ENCODE data around the gene ADAMTS2. TPM values are rescaled to one million over a fixed set of nuclear protein-coding genes. Genes with fewer than 3 reads are reported as not detected.

Gene ADAMTS2
- polyA plus RNA-seq, 3 donors = 0.74 to 2.3 TPM; not detected in 1

DNA sequence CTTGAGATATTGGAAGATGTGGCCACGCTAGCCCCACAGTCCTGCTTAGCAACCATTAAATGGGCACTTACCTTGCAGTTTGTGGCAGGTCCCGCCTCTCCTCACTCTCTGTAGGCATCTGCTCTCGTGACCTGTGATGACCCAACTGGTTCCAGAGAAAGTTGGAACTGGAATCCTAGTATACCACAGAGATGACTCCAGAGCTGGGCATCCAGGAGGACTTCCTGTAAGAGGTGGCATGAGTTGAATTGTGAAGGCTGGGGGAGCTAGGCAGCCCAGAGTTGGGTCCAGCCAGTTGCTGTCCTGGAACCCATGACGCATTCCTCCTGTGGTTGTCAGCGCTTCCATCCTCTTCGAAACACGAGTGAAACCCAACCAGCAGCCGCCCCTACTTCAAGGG, 1.6 kb upstream of the ADAMTS2 start:
- peaks cover 0 to 14% (median 6%) of the 10 kb centered on the region in 7 donors for H3K9me3 Mint-ChIP-seq
- no peak overlapping the region for H3K4me3 ChIP-seq (replicated peaks in 1 of 3; ENCODE audit: low read depth in 2 of 3, low read length in 3 of 3)
- no peak overlapping the region for H2AFZ ChIP-seq (ENCODE audit: insufficient read depth, low read depth, low read length, poor library complexity, severe bottlenecking)
- no peaks in the 10 kb centered on the region for H4K20me1 ChIP-seq (ENCODE audit: insufficient read depth, low read length)
- H3K4me2 ChIP-seq (replicated peaks; ENCODE audit: extremely low read depth, low read length, poor library complexity, severe bottlenecking) = no peak overlapping the region
- H3K36me3 ChIP-seq (replicated peaks in 1 of 2; ENCODE audit: control insufficient read depth in 1 of 2, insufficient read depth in 2 of 2, low read length in 2 of 2) = no peaks in the 10 kb centered on the region
- no peak for DNase-seq
- intact Hi-C loops (cut with micrococcal nuclease) = no loop called here
- H3K4me1 Mint-ChIP-seq = peaks cover 19% of the 10 kb centered on the region
- H3K79me2 ChIP-seq (ENCODE audit: insufficient read depth, low read length) = no peaks in the 10 kb centered on the region
- H3K9me3 ChIP-seq (replicated peaks in 1 of 2; ENCODE audit: control insufficient read depth in 1 of 2, insufficient read depth in 1 of 2, low read length in 2 of 2) = peaks cover 0 to 12% of the 10 kb centered on the region in 2 donors
- TF ChIP-seq, protein P1, sequence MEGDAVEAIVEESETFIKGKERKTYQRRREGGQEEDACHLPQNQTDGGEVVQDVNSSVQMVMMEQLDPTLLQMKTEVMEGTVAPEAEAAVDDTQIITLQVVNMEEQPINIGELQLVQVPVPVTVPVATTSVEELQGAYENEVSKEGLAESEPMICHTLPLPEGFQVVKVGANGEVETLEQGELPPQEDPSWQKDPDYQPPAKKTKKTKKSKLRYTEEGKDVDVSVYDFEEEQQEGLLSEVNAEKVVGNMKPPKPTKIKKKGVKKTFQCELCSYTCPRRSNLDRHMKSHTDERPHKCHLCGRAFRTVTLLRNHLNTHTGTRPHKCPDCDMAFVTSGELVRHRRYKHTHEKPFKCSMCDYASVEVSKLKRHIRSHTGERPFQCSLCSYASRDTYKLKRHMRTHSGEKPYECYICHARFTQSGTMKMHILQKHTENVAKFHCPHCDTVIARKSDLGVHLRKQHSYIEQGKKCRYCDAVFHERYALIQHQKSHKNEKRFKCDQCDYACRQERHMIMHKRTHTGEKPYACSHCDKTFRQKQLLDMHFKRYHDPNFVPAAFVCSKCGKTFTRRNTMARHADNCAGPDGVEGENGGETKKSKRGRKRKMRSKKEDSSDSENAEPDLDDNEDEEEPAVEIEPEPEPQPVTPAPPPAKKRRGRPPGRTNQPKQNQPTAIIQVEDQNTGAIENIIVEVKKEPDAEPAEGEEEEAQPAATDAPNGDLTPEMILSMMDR (IDR thresholded peaks at IDR 0.05) = no peak
- peaks cover 19 to 77% of the 10 kb centered on the region in 2 donors for H3K27me3 ChIP-seq (ENCODE audit: control insufficient read depth in 2 of 2, insufficient read depth in 2 of 2, low read length in 2 of 2)
- H3K36me3 Mint-ChIP-seq = peaks cover 0 to 8% of the 10 kb centered on the region in 2 donors
- peaks cover 58 to 79% (median 60%) of the 10 kb centered on the region in 3 donors for H3K27me3 Mint-ChIP-seq (ENCODE audit: low read depth in 3 of 3)
- peak overlapping the region in 1 of 2 donors; percentile 86 for H3K4me3 Mint-ChIP-seq
- 91% methylated on average over 8 of the region's 8 CpGs for WGBS (ENCODE audit: insufficient coverage)
- H3K9ac ChIP-seq (ENCODE audit: insufficient read depth, low read length, poor library complexity, severe bottlenecking) = no peak overlapping the region
- H3K27ac Mint-ChIP-seq = no peak overlapping the region
- H3K27ac ChIP-seq (ENCODE audit: low read depth in 1 of 2, low read length in 2 of 2) = no peak overlapping the region
- H3K4me1 ChIP-seq (ENCODE audit: control insufficient read depth in 1 of 2, insufficient read depth in 2 of 2, low read length in 2 of 2) = peaks cover 10 to 20% of the 10 kb centered on the region in 2 donors

DNA sequence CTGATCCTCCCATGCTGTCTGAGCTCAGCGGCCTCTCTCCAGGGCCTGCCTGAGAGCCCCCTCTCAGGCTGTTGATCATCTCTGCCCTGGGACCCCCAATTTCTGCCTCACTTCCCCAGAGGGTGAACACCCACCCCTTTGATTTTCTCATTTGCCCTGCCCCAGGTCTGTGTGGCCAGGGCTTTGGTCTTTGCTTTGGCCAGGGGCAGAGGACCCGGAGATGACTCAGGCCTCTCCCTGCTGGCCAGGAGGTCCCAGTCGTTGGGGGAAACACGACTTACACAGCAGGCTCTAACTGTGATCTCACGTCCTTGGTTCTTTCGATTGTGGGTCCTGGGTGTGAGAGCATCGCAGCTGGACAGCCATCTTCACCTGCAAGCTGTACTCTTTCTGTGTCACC, 1.1 kb upstream of the ADAMTS2 start:
- peaks cover 0 to 8% of the 10 kb centered on the region in 2 donors for H3K36me3 Mint-ChIP-seq
- no peaks in the 10 kb centered on the region for H3K36me3 ChIP-seq (replicated peaks in 1 of 2; ENCODE audit: control insufficient read depth in 1 of 2, insufficient read depth in 2 of 2, low read length in 2 of 2)
- DNase-seq = no peak
- peak overlapping the region in 1 of 2 donors; percentile 86 for H3K4me3 Mint-ChIP-seq
- TF ChIP-seq, protein P1 (IDR thresholded peaks at IDR 0.05) = no peak
- H3K4me1 ChIP-seq (ENCODE audit: control insufficient read depth in 1 of 2, insufficient read depth in 2 of 2, low read length in 2 of 2) = peaks cover 10 to 20% of the 10 kb centered on the region in 2 donors
- peaks cover 0 to 14% (median 6%) of the 10 kb centered on the region in 7 donors for H3K9me3 Mint-ChIP-seq
- H4K20me1 ChIP-seq (ENCODE audit: insufficient read depth, low read length) = no peaks in the 10 kb centered on the region
- H3K27me3 Mint-ChIP-seq (ENCODE audit: low read depth in 3 of 3) = peaks cover 63 to 82% (median 64%) of the 10 kb centered on the region in 3 donors
- peaks cover 19% of the 10 kb centered on the region for H3K4me1 Mint-ChIP-seq
- H3K27ac Mint-ChIP-seq = no peak overlapping the region
- H3K27ac ChIP-seq (ENCODE audit: low read depth in 1 of 2, low read length in 2 of 2) = no peak overlapping the region
- WGBS (ENCODE audit: insufficient coverage) = 76% methylated on average over 7 of the region's 7 CpGs
- peaks cover 19 to 80% of the 10 kb centered on the region in 2 donors for H3K27me3 ChIP-seq (ENCODE audit: control insufficient read depth in 2 of 2, insufficient read depth in 2 of 2, low read length in 2 of 2)
- intact Hi-C loops (cut with micrococcal nuclease) = no loop called here
- H2AFZ ChIP-seq (ENCODE audit: insufficient read depth, low read depth, low read length, poor library complexity, severe bottlenecking) = no peak overlapping the region
- H3K79me2 ChIP-seq (ENCODE audit: insufficient read depth, low read length) = no peaks in the 10 kb centered on the region
- H3K4me3 ChIP-seq (replicated peaks in 1 of 3; ENCODE audit: low read depth in 2 of 3, low read length in 3 of 3) = no peak overlapping the region
- no peak overlapping the region for H3K4me2 ChIP-seq (replicated peaks; ENCODE audit: extremely low read depth, low read length, poor library complexity, severe bottlenecking)
- H3K9ac ChIP-seq (ENCODE audit: insufficient read depth, low read length, poor library complexity, severe bottlenecking) = no peak overlapping the region
- H3K9me3 ChIP-seq (replicated peaks in 1 of 2; ENCODE audit: control insufficient read depth in 1 of 2, insufficient read depth in 1 of 2, low read length in 2 of 2) = peaks cover 0 to 12% of the 10 kb centered on the region in 2 donors
